Measurements from ENCODE around the gene LAMB1. TPM values are rescaled to one million over a fixed set of nuclear protein-coding genes. Genes with fewer than 3 reads are reported as not detected.

The LAMB1 gene
- total RNA-seq, 2 donors from 2014 or later = 109 to 123 TPM

GRCh38 chr7:107980171-107980570 lies 22.8 kb downstream of the LAMB1 start:
- ATAC-seq (no peak), DNase-seq (no peak)
- intact Hi-C loops (cut with DNase I) = no loop called here

GRCh38 chr7:107978815-107979408 lies 24.0 kb downstream of the LAMB1 start:
- no peak for DNase-seq

GRCh38 chr7:107977048-107977447 lies 25.9 kb downstream of the LAMB1 start:
- ATAC-seq (no peak), DNase-seq (no peak)
- intact Hi-C loops (cut with DNase I) = no loop called here

More at GRCh38 chr7:107978815-107979408, 24.0 kb downstream of the LAMB1 start:
- no peak for ATAC-seq
- intact Hi-C loops (cut with DNase I) = no loop called here

- intact Hi-C loops (cut with DNase I) = no loop called here
- ATAC-seq = no peak
Measured at GRCh38 chr7:107976620-107977019, 26.3 kb downstream of the LAMB1 start.

GRCh38 chr7:107975394-107976013 lies 27.5 kb downstream of the LAMB1 start:
- DNase-seq (no peak), ATAC-seq (no peak)
- intact Hi-C loops (cut with DNase I) = no loop called here

More at GRCh38 chr7:107976620-107977019, 26.3 kb downstream of the LAMB1 start:
- DNase-seq = no peak

- DNase-seq = no peak
- intact Hi-C loops (cut with DNase I) = no loop called here
- no peak for ATAC-seq
Measured at GRCh38 chr7:107973861-107974260, 29.1 kb downstream of the LAMB1 start.

- ATAC-seq (no peak), DNase-seq (no peak)
- intact Hi-C loops (cut with DNase I) = no loop called here
Measured at GRCh38 chr7:107972941-107973376, 30.0 kb downstream of the LAMB1 start.

- intact Hi-C loops (cut with DNase I) = no loop called here
- ATAC-seq (peak; percentile 80 to 90), DNase-seq (no peak)
Measured at GRCh38 chr7:107972075-107972482, 30.9 kb downstream of the LAMB1 start.

- peak; percentile 16 to 66 for ATAC-seq
- DNase-seq = peak; percentile 68
- intact Hi-C loops (cut with DNase I) = no loop called here
Measured at GRCh38 chr7:107971613-107972012, 31.3 kb downstream of the LAMB1 start.

- ATAC-seq (no peak), DNase-seq (no peak)
- intact Hi-C loops (cut with DNase I) = no loop called here
Measured at GRCh38 chr7:107971100-107971499, 31.9 kb downstream of the LAMB1 start.

- no peak for DNase-seq
- intact Hi-C loops (cut with DNase I) = no loop called here
- ATAC-seq = no peak
Measured at GRCh38 chr7:107969856-107970255, 33.1 kb downstream of the LAMB1 start.

- DNase-seq = no peak
- ATAC-seq = no peak
- intact Hi-C loops (cut with DNase I) = no loop called here
Measured at GRCh38 chr7:107968449-107968848, 34.5 kb downstream of the LAMB1 start.

- ATAC-seq (no peak), DNase-seq (no peak)
- intact Hi-C loops (cut with DNase I) = no loop called here
Measured at GRCh38 chr7:107967420-107967819, 35.5 kb downstream of the LAMB1 start.

GRCh38 chr7:107966711-107967110 lies 36.2 kb downstream of the LAMB1 start:
- DNase-seq (peak; percentile 41), ATAC-seq (peak; percentile 84 to 91)
- intact Hi-C loops (cut with DNase I) = no loop called here

GRCh38 chr7:107964510-107964909 lies 38.5 kb downstream of the LAMB1 start:
- no peak for ATAC-seq
- intact Hi-C loops (cut with DNase I) = no loop called here
- no peak for DNase-seq

- ATAC-seq = no peak
- no peak for DNase-seq
- intact Hi-C loops (cut with DNase I) = no loop called here
Measured at GRCh38 chr7:107962817-107963216, 40.1 kb downstream of the LAMB1 start.

GRCh38 chr7:107961405-107961804 lies 41.6 kb downstream of the LAMB1 start:
- DNase-seq (peak; percentile 55), ATAC-seq (peak; percentile 23)
- intact Hi-C loops (cut with DNase I) = no loop called here

- DNase-seq = no peak
- ATAC-seq = no peak
Measured at GRCh38 chr7:107960272-107960671, 42.7 kb downstream of the LAMB1 start.

GRCh38 chr7:107959527-107959898 lies 43.4 kb downstream of the LAMB1 start:
- no peak for ATAC-seq
- intact Hi-C loops (cut with DNase I) = no loop called here
- DNase-seq = no peak

More at GRCh38 chr7:107960272-107960671, 42.7 kb downstream of the LAMB1 start:
- intact Hi-C loops (cut with DNase I) = no loop called here

GRCh38 chr7:107958764-107959526 lies 44.0 kb downstream of the LAMB1 start:
- DNase-seq = no peak
- peak; percentile 32 to 85 for ATAC-seq
- intact Hi-C loops (cut with DNase I) = no loop called here

Data from left cardiac atrium (tissue), 4 donors.